ENCODE data around the gene WDR74.
"Not testable (repeated sequence)": the region's sequence is repeated elsewhere in the genome, so short reads cannot be mapped to it uniquely, and the experiment has no call there.

The WDR74 gene

GRCh38 chr11:62851807-62852522 lies 12.6 kb upstream of the WDR74 start:
- peak overlapping the region; percentile 8; the same call in 1 of the 2 replicates for H3K27ac ChIP-seq (ENCODE audit: low read depth, low read length)
- peaks cover 37% of the 10 kb centered on the region for H3K36me3 ChIP-seq (ENCODE audit: insufficient read depth, low read length)
- H3K4me3 ChIP-seq (ENCODE audit: low read depth, low read length), result peak overlapping the region; percentile 88; the same call in 1 of the 2 replicates
- H3K4me1 ChIP-seq (ENCODE audit: control insufficient read depth, insufficient read depth, low read length, unreplicated experiment), result peaks cover 21% of the 10 kb centered on the region
- H2AFZ ChIP-seq (ENCODE audit: low read length, unreplicated experiment), result no peak overlapping the region
- H3K79me2 ChIP-seq (ENCODE audit: control insufficient read depth, insufficient read depth, low read length, unreplicated experiment), result peaks cover 46% of the 10 kb centered on the region
- no peaks in the 10 kb centered on the region for H3K27me3 ChIP-seq (ENCODE audit: insufficient read depth, low read length)

- Histone ChIP-seq H3K27me3 (ENCODE audit: insufficient read depth, low read length) (no peaks in the 10 kb centered on the region), H3K4me3 (ENCODE audit: low read depth, low read length) (no peak overlapping the region), H3K4me1 (ENCODE audit: control insufficient read depth, insufficient read depth, low read length, unreplicated experiment) (peaks cover 21% of the 10 kb centered on the region), H3K79me2 (ENCODE audit: control insufficient read depth, insufficient read depth, low read length, unreplicated experiment) (peaks cover 38% of the 10 kb centered on the region), H3K27ac (ENCODE audit: low read depth, low read length) (0 out of 2 replicates have a peak overlapping the region, but pooled peaks have one; percentile 8), H3K36me3 (ENCODE audit: insufficient read depth, low read length) (peaks cover 37% of the 10 kb centered on the region), H2AFZ (ENCODE audit: low read length, unreplicated experiment) (no peak overlapping the region)
These were observed 11.8 kb upstream of the WDR74 start for GRCh38 chr11:62850911-62851806.

GRCh38 chr11:62847767-62848314 lies 8.5 kb upstream of the WDR74 start:
- Histone ChIP-seq H2AFZ (ENCODE audit: low read length, unreplicated experiment) (no peak overlapping the region), H3K4me1 (ENCODE audit: control insufficient read depth, insufficient read depth, low read length, unreplicated experiment) (peaks cover 9% of the 10 kb centered on the region), H3K4me3 (ENCODE audit: low read depth, low read length) (no peak overlapping the region), H3K27me3 (ENCODE audit: insufficient read depth, low read length) (no peaks in the 10 kb centered on the region), H3K79me2 (ENCODE audit: control insufficient read depth, insufficient read depth, low read length, unreplicated experiment) (peaks cover 8% of the 10 kb centered on the region), H3K27ac (ENCODE audit: low read depth, low read length) (no peak overlapping the region), H3K36me3 (ENCODE audit: insufficient read depth, low read length) (peaks cover 12% of the 10 kb centered on the region)

GRCh38 chr11:62846177-62846576 lies 6.8 kb upstream of the WDR74 start:
- Histone ChIP-seq H3K4me3 (ENCODE audit: low read depth, low read length) (no peak overlapping the region), H3K4me1 (ENCODE audit: control insufficient read depth, insufficient read depth, low read length, unreplicated experiment) (peaks cover 9% of the 10 kb centered on the region), H2AFZ (ENCODE audit: low read length, unreplicated experiment) (no peak overlapping the region), H3K27ac (ENCODE audit: low read depth, low read length) (no peak overlapping the region), H3K79me2 (ENCODE audit: control insufficient read depth, insufficient read depth, low read length, unreplicated experiment) (no peaks in the 10 kb centered on the region), H3K36me3 (ENCODE audit: insufficient read depth, low read length) (no peaks in the 10 kb centered on the region), H3K27me3 (ENCODE audit: insufficient read depth, low read length) (no peaks in the 10 kb centered on the region)

GRCh38 chr11:62844154-62844553 lies 4.8 kb upstream of the WDR74 start:
- H3K4me3 ChIP-seq (ENCODE audit: low read depth, low read length), result no peak overlapping the region
- H3K79me2 ChIP-seq (ENCODE audit: control insufficient read depth, insufficient read depth, low read length, unreplicated experiment), result peaks cover 2% of the 10 kb centered on the region
- H3K27me3 ChIP-seq (ENCODE audit: insufficient read depth, low read length), result no peaks in the 10 kb centered on the region
- no peak overlapping the region for H3K27ac ChIP-seq (ENCODE audit: low read depth, low read length)
- H2AFZ ChIP-seq (ENCODE audit: low read length, unreplicated experiment), result no peak overlapping the region
- no peaks in the 10 kb centered on the region for H3K36me3 ChIP-seq (ENCODE audit: insufficient read depth, low read length)
- peaks cover 9% of the 10 kb centered on the region for H3K4me1 ChIP-seq (ENCODE audit: control insufficient read depth, insufficient read depth, low read length, unreplicated experiment)

GRCh38 chr11:62843466-62843865 lies 4.1 kb upstream of the WDR74 start:
- no peaks in the 10 kb centered on the region for H3K36me3 ChIP-seq (ENCODE audit: insufficient read depth, low read length)
- no peak overlapping the region for H3K4me3 ChIP-seq (ENCODE audit: low read depth, low read length)
- peaks cover 9% of the 10 kb centered on the region for H3K4me1 ChIP-seq (ENCODE audit: control insufficient read depth, insufficient read depth, low read length, unreplicated experiment)
- H2AFZ ChIP-seq (ENCODE audit: low read length, unreplicated experiment), result no peak overlapping the region
- H3K27ac ChIP-seq (ENCODE audit: low read depth, low read length), result no peak overlapping the region
- peaks cover 9% of the 10 kb centered on the region for H3K79me2 ChIP-seq (ENCODE audit: control insufficient read depth, insufficient read depth, low read length, unreplicated experiment)
- H3K27me3 ChIP-seq (ENCODE audit: insufficient read depth, low read length), result no peaks in the 10 kb centered on the region

GRCh38 chr11:62842891-62843290 lies 3.5 kb upstream of the WDR74 start:
- H3K27ac ChIP-seq (ENCODE audit: low read depth, low read length); H3K4me3 ChIP-seq (ENCODE audit: low read depth, low read length); H3K36me3 ChIP-seq (ENCODE audit: insufficient read depth, low read length); H3K27me3 ChIP-seq (ENCODE audit: insufficient read depth, low read length); H3K4me1 ChIP-seq (ENCODE audit: control insufficient read depth, insufficient read depth, low read length, unreplicated experiment): not testable (repeated sequence)
- H3K79me2 ChIP-seq (ENCODE audit: control insufficient read depth, insufficient read depth, low read length, unreplicated experiment), result peaks cover 12% of the 10 kb centered on the region
- H2AFZ ChIP-seq (ENCODE audit: low read length, unreplicated experiment), result peak overlapping the region; percentile 80

- Histone ChIP-seq H3K4me1 (ENCODE audit: control insufficient read depth, insufficient read depth, low read length, unreplicated experiment) (peaks cover 9% of the 10 kb centered on the region), H3K27me3 (ENCODE audit: insufficient read depth, low read length) (no peaks in the 10 kb centered on the region), H3K36me3 (ENCODE audit: insufficient read depth, low read length) (no peaks in the 10 kb centered on the region), H3K27ac (ENCODE audit: low read depth, low read length) (peak overlapping the region; percentile 97), H3K4me3 (ENCODE audit: low read depth, low read length) (peak overlapping the region; percentile 75), H2AFZ (ENCODE audit: low read length, unreplicated experiment) (peak overlapping the region; percentile 80), H3K79me2 (ENCODE audit: control insufficient read depth, insufficient read depth, low read length, unreplicated experiment) (peaks cover 18% of the 10 kb centered on the region)
These were observed 2.9 kb upstream of the WDR74 start for GRCh38 chr11:62842171-62842741.

GRCh38 chr11:62841361-62842170 lies 2.2 kb upstream of the WDR74 start:
- Histone ChIP-seq H3K4me1 (ENCODE audit: control insufficient read depth, insufficient read depth, low read length, unreplicated experiment) (peaks cover 9% of the 10 kb centered on the region), H3K27ac (ENCODE audit: low read depth, low read length) (peak overlapping the region; percentile 97), H2AFZ (ENCODE audit: low read length, unreplicated experiment) (peak overlapping the region; percentile 80), H3K4me3 (ENCODE audit: low read depth, low read length) (peak overlapping the region; percentile 75), H3K36me3 (ENCODE audit: insufficient read depth, low read length) (no peaks in the 10 kb centered on the region), H3K79me2 (ENCODE audit: control insufficient read depth, insufficient read depth, low read length, unreplicated experiment) (peaks cover 18% of the 10 kb centered on the region), H3K27me3 (ENCODE audit: insufficient read depth, low read length) (no peaks in the 10 kb centered on the region)

Measured in ACC112 (cell line).